HG03354 (cell line): ENCODE results near the gene RNF145.
"Not testable (repeated sequence)": the region's sequence is repeated elsewhere in the genome, so short reads cannot be mapped to it uniquely, and the experiment has no call there.

Experiments used
- ATAC-seq: cut with Tn5 transposase; IDR thresholded peaks from one replicate; pipeline ENCODE4 v1.9.1; 2021; ENCODE audit warnings: mild to moderate bottlenecking; ENCODE audit not compliant: unreplicated experiment, poor library complexity, severe bottlenecking

Gene RNF145

DNA sequence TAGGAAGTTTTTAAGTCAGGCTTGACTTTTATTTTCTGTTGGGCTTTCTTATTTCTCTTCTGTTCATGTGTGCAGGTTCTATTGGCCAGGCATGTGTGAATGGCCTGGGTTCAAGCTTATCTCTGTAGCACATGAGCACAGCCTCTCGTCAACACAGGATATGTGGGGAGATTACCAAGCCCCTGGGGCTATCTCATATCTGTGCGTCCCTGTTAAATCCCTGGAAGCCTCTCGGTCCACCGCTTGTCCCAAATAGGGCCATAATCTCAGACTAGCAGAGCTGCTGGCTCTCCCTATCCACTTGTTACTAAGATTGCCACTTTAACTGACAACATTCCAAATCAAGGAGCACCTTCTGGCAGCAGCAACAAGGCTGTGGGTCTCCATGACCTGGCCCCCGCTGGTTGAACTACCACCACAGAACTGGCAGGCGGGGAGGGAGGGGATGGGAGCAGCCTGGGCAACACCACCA lies 81.2 kb downstream of the RNF145 start:
- ATAC-seq = no peak

DNA sequence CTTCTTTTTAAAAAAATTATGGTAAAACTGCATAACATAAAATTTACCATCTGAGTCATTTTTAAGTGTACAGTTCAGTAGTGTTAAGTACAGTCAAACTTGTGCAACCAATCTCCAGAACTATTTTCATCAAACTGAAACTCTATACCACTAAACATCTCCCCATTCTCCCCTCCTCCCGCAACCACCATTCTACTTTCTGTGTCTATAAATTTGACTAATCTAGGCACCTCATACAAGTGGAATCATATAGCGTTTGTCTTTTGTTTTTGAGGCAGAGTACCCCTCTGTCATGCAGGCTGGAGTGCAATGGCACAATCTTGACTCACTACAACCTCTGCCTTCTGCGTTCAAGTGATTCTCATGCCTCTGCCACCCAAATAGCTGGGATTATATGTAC lies 85.7 kb downstream of the RNF145 start:
- ATAC-seq = no peak

DNA sequence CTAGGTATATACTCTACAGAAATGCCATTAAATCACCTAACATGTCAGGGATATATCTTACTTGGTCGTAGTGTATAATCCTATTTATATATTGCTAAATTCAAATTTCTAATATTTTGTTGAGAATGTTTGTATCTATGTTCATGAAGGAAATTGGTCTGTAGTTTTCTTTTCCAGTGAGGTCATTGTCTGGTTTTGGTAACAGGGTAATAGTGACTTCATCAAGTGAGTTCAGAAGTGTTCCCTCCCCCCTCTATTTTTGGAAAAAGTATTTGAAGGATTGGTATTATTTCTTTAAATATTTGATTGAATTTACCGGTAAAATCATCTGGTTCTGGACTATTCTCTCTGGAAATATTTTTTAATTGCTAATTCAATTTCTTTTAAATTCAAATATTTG lies 86.2 kb downstream of the RNF145 start:
- no peak for ATAC-seq

DNA sequence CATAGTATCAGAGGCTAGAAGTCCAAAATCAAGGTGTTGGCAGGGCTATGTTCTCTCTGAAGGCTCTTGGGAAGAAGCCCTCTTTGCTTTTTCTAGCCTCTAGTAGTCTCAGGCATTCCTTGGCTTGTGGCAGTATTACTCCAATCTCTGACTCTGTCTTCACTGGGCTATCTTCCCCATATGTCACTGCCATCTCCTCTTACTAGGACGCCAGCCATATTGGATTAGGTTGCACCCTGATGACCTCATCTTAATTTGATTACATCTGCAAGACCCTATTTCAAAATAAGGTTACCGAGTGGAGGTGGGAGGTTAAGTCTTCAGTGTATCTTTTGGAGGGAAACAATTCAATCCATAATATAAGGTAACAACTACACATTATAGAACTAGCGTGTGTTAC lies 88.3 kb downstream of the RNF145 start:
- ATAC-seq = no peak

DNA sequence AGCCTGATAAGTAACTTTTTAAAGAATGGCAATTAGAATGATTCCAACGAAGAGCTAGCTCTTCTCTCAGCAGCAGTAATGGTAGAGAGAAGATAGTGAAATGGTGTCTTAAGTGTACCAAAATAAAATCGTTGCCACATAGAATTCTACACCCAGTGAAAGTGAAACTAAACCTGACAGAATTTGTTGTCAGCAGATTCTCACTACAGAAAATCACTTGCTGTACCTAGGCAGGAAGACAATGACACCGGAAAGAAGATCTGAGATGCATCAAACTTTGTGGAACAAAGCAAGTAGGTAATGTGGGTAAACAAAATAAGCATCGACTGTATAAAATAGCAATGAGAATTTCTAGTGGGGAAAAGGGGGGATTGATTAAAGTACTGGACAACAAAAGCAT lies 88.9 kb downstream of the RNF145 start:
- peak; percentile 70 for ATAC-seq

DNA sequence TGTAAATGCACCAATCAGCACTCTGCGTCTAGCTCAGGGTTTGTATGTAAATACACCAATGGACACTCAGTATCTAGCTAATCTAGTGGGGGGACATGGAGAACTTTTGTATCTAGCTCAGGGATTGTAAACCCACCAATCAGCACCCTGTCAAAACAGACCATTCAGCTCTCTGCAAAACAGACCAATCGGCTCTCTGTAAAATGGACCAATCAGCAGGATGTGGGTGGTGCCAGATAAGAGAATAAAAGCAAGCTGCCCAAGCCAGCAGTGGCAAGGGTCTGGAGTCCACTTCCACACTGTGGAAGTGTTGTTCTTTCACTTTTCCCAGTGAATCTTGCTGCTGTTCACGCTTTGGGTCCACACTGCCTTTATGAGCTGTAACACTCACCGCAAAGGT lies 89.5 kb downstream of the RNF145 start:
- not testable (repeated sequence) for ATAC-seq

DNA sequence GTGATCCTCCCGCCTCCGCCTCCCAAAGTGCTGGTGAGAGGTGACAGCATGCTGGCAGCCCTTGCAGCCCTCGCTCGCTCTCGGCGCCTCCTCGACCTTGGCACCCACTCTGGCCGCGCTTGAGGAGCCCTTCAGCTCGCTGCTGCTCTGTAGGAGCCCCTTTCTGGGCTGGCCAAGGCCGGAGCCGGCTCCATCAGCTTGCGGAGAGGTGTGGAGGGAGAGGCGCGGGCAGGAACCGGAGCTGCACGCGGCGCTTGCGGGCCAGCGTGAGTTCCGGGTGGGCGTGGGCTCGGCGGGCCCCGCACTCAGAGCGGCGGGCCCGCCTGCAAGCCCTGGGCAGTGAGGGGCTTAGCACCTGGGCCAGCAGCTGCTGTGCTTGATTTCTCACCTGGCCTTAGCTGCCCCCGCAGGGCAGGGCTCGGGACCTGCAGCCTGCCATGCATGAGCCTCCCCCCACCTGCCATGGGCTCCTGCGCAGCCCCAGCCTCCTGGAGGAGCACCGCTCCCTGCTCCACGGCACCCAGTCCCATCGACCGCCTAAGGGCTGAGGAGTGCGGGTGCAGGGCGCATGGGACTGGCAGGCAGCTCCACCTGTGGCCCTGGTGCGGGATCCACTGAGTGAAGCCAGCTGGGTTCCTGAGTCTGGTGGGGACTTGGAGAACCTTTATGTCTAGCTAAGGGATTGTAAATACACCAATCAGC lies 90.2 kb downstream of the RNF145 start:
- not testable (repeated sequence) for ATAC-seq

DNA sequence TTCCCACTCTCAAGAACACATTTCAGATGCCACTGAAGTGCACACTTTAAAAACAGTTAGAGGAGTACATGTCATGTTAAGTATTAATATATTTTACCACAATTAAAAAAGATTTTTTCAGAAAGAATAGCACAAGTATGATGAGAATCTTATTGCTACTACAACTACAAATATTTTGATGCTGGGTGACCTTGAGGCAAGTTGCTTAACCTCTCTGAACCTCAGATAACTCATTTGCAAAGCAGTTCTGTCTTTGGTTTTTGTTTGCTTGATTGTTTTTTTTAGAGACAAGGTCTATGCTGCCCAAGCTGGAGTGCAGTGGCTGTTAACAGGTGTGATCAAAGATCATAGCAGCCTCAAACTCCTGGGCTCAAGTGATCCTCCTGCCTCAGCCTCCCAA lies 95.9 kb downstream of the RNF145 start:
- ATAC-seq = no peak

DNA sequence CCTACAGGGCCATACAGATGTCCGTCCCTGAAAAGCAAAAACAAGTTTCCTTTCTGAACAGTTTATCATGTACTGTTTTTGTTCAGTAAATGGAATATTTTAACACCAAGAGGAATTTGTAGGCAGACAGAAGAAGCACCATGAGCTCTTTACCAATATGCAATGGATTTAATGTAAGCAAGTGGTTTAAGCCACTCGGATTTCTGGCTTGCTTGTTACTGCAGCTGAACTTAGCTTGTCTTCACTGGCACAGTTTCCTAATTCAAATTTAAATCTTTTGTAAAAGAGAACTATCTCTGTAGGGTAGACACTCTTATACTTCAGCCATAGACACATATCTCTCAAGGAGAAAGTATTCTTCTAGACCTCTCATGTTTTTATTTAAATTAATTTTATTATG lies 96.9 kb downstream of the RNF145 start:
- no peak for ATAC-seq
